Liver (tissue), 9 donors: Measurements from ENCODE around the gene MPV17. TPM values are rescaled to one million over a fixed set of nuclear protein-coding genes. Genes with fewer than 3 reads are reported as not detected.
"Not testable (repeated sequence)": the region's sequence is repeated elsewhere in the genome, so short reads cannot be mapped to it uniquely, and the experiment has no call there.

Source experiments
- DNase-seq: peaks from one replicate; pipeline ENCODE4 v3.0.0-alpha.2; 2017; ENCODE audit warnings: low spot score
- H3K27ac ChIP-seq, 2 donors: one replicate each; pipeline ENCODE4 v1.7.0; 2013; ENCODE audit warnings: inconsistent platforms in 2 of 2, low read length in 2 of 2, control low read depth in 1 of 2, low read depth in 1 of 2, mild to moderate bottlenecking in 1 of 2
- H3K27me3 ChIP-seq, 4 donors: one replicate each; pipeline versions ENCODE4 v1.6.1 to v1.7.0; 2013; ENCODE audit warnings: low read length in 3 of 4, inconsistent platforms in 1 of 4, mild to moderate bottlenecking in 1 of 4, moderate library complexity in 1 of 4; ENCODE audit not compliant: control insufficient read depth in 4 of 4, insufficient read depth in 4 of 4
- H3K36me3 ChIP-seq, 4 donors: one replicate each; pipeline versions ENCODE4 v1.6.1 to v1.7.0; 2013; ENCODE audit warnings: low read length in 3 of 4, mild to moderate bottlenecking in 3 of 4, low read depth in 1 of 4, moderate library complexity in 1 of 4; ENCODE audit not compliant: control insufficient read depth in 4 of 4, insufficient read depth in 3 of 4
- H3K4me1 ChIP-seq, 4 donors: one replicate each; pipeline versions ENCODE4 v1.6.1 to v1.7.0; 2013; ENCODE audit warnings: low read length in 3 of 4, mild to moderate bottlenecking in 3 of 4, moderate library complexity in 1 of 4; ENCODE audit not compliant: control insufficient read depth in 4 of 4, insufficient read depth in 4 of 4
- H3K4me3 ChIP-seq, 3 donors: one replicate each; pipeline versions ENCODE4 v1.6.1 to v1.7.0; 2013; ENCODE audit warnings: low read length in 3 of 3, control low read depth in 1 of 3, low read depth in 1 of 3, mild to moderate bottlenecking in 1 of 3
- H3K9ac ChIP-seq, 2 donors: one replicate each; pipeline ENCODE4 v1.7.0; 2013; ENCODE audit warnings: low read length in 2 of 2, mild to moderate bottlenecking in 2 of 2, moderate library complexity in 2 of 2, control low read depth in 1 of 2, low read depth in 1 of 2
- H3K9me3 ChIP-seq, 4 donors: one replicate each; pipeline versions ENCODE4 v1.6.1 to v1.7.0; 2013; ENCODE audit warnings: low read length in 3 of 4; ENCODE audit not compliant: control insufficient read depth in 4 of 4
- FOXA1 ChIP-seq: IDR thresholded peaks from 2 replicates; pipeline ENCODE4 v1.6.1; 2016; ENCODE audit warnings: antibody characterized with exemption
- FOXA2 ChIP-seq: IDR thresholded peaks from 2 replicates; pipeline ENCODE4 v1.6.1; 2016; ENCODE audit warnings: antibody characterized with exemption
- HNF4G ChIP-seq: IDR thresholded peaks from 2 replicates; pipeline ENCODE4 v1.6.1; 2016; ENCODE audit warnings: antibody characterized with exemption
- JUND ChIP-seq, 2 donors: IDR thresholded peaks; 2 replicates each; pipeline ENCODE4 v1.6.1; 2016; ENCODE audit warnings: antibody characterized with exemption in 2 of 2
- RXRA ChIP-seq, 2 donors: IDR thresholded peaks; 2 replicates each; pipeline ENCODE4 v1.6.1; 2017 to 2018; ENCODE audit warnings: antibody characterized with exemption in 2 of 2, mild to moderate bottlenecking in 1 of 2
- TAF1 ChIP-seq: conservative IDR thresholded peaks from 2 replicates; pipeline ENCODE4 v1.6.1; 2016; ENCODE audit warnings: antibody characterized with exemption, mild to moderate bottlenecking
- WGBS: extraction: QIAGEN DNeasy Blood & Tissue Kit; methylation state at CpG from one replicate; pipeline ENCODE4 v1.1.7; 2013; 5-methylcytosine and 5-hydroxymethylcytosine counted together
- polyA plus RNA-seq, 2 donors: library from polyadenylated mRNA; stranded (reverse) in 1 of 2; unstranded in 1 of 2; fragments of 200-250 nt in 1 of 2; fragments of >200 nt in 1 of 2; fragmentation: Nextera tagmentation in 1 of 2; extraction: Ambion mirVana in 1 of 2; gene quantifications; one replicate each; pipeline versions ENCODE4 v1.2.1 to v1.2.3, GENCODE V29; 2013 to 2015
- total RNA-seq, 2 donors: library from RNA; depleted of rRNA; stranded (reverse); fragments of >200 nt; gene quantifications; one replicate each; pipeline ENCODE4 v1.2.3, GENCODE V29; 2014
- TF ChIP-seq, protein P1 (sequence below): fragments of 150-350 bp; IDR thresholded peaks from 2 replicates; pipeline ENCODE4 v1.5.1; 2017; ENCODE audit warnings: improper control_type of control experiment, low read depth, low read length; ENCODE audit not compliant: missing input control
- donor health status: healthy.
- donor health status: healthy.
- donor health status: healthy.
- donor health status: healthy.
- donor health status: healthy.

Gene MPV17
- total and polyA plus RNA-seq, 4 donors, result 13.9 to 29.6 (median 21.8) TPM

GRCh38 chr2:27270670-27271069, 52.2 kb downstream of the MPV17 start:
- 84% methylated on average over 2 of the region's 2 CpGs for WGBS
- H3K27me3 ChIP-seq, result peaks cover 0 to 3% (median under 1%) of the 10 kb centered on the region in 4 donors
- DNase-seq, result no peak
- no peak overlapping the region for H3K9ac ChIP-seq
- TF ChIP-seq JUND (IDR thresholded peaks at IDR 0.05) (no peak), FOXA1 (no peak)
- TF ChIP-seq, protein P1, sequence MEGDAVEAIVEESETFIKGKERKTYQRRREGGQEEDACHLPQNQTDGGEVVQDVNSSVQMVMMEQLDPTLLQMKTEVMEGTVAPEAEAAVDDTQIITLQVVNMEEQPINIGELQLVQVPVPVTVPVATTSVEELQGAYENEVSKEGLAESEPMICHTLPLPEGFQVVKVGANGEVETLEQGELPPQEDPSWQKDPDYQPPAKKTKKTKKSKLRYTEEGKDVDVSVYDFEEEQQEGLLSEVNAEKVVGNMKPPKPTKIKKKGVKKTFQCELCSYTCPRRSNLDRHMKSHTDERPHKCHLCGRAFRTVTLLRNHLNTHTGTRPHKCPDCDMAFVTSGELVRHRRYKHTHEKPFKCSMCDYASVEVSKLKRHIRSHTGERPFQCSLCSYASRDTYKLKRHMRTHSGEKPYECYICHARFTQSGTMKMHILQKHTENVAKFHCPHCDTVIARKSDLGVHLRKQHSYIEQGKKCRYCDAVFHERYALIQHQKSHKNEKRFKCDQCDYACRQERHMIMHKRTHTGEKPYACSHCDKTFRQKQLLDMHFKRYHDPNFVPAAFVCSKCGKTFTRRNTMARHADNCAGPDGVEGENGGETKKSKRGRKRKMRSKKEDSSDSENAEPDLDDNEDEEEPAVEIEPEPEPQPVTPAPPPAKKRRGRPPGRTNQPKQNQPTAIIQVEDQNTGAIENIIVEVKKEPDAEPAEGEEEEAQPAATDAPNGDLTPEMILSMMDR, result no peak
- H3K9me3 ChIP-seq, result no peaks in the 10 kb centered on the region
- H3K36me3 ChIP-seq, result no peaks in the 10 kb centered on the region
- no peak overlapping the region for H3K27ac ChIP-seq
- no peak overlapping the region for H3K4me3 ChIP-seq
- H3K4me1 ChIP-seq, result no peaks in the 10 kb centered on the region

DNA sequence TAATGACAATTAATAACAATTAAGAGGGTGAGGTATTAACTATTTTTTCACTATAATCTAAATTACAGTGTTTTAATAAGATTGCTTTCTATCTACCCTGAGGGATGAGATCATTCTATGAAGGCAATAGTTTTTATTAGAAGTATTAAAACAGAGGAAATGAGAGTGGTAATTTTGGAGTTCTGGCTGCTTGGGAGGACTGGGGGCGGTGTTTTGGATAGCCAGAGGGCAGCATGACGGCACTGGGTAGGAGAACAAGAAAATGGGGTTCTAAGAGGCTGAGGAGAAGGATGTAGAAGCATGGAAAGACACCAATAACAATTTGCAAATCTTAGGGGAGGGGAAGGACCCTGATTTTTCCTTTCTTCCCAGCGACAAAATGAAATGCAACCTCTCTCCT, 52.8 kb downstream of the MPV17 start:
- Histone ChIP-seq H3K27ac (no peak overlapping the region), H3K4me3 (no peak overlapping the region), H3K9ac (no peak overlapping the region), H3K36me3 (no peaks in the 10 kb centered on the region), H3K9me3 (no peaks in the 10 kb centered on the region), H3K27me3 (peaks cover 0 to 3% (median under 1%) of the 10 kb centered on the region in 4 donors), H3K4me1 (peaks cover 0 to under 1% (median under 1%) of the 10 kb centered on the region in 4 donors)
- TF ChIP-seq FOXA1, result no peak
- no peak for TF ChIP-seq FOXA2
- TF ChIP-seq HNF4G, result no peak
- 83% methylated on average over 3 of the region's 3 CpGs for WGBS
- no peak for DNase-seq

- H3K4me3 ChIP-seq, DNase-seq, H3K9ac ChIP-seq, H3K27ac ChIP-seq, H3K27me3 ChIP-seq, H3K9me3 ChIP-seq, H3K36me3 ChIP-seq: not testable (repeated sequence)
- WGBS, result 92% methylated on average over 13 of the region's 13 CpGs
- H3K4me1 ChIP-seq, result peaks cover 2 to 19% (median 13%) of the 10 kb centered on the region in 4 donors
These were observed 54.6 kb downstream of the MPV17 start for GRCh38 chr2:27268296-27268695.

DNA sequence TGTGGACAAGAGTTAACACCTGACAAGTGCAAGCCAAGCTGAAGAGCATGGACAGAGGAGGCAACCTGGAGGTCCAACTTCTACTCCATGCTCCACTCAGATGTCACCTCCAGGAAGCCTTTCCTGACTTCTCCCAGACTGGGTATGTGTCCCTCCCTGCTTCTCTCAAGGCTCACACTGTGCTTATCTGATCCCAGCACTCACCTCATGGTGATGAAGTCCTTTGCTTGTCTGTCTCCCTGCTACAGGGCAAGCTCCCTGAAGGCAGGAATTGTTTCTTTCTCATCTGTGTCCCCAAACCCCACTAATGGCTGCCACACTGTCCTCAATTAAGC, 57.4 kb downstream of the MPV17 start:
- Histone ChIP-seq H3K36me3 (no peaks in the 10 kb centered on the region), H3K9ac (no peak overlapping the region), H3K4me1 (peaks cover 10 to 35% (median 22%) of the 10 kb centered on the region in 4 donors), H3K4me3 (no peak overlapping the region), H3K27ac (no peak overlapping the region), H3K9me3 (no peaks in the 10 kb centered on the region), H3K27me3 (peaks cover 0 to 16% (median 4%) of the 10 kb centered on the region in 4 donors)
- no peak for TF ChIP-seq TAF1
- TF ChIP-seq RXRA (IDR thresholded peaks at IDR 0.05), result no peak
- no peak for DNase-seq
